ENCODE measurements around the gene DOCK6.
"Not testable (repeated sequence)": the region's sequence is repeated elsewhere in the genome, so short reads cannot be mapped to it uniquely, and the experiment has no call there.

Gene DOCK6

GRCh38 chr19:11168568-11168967 lies 93.8 kb downstream of the DOCK6 start:
- DNase-seq, result no peak

GRCh38 chr19:11166281-11167142 lies 95.8 kb downstream of the DOCK6 start:
- DNase-seq, result no peak

GRCh38 chr19:11165486-11166030 lies 96.8 kb downstream of the DOCK6 start:
- DNase-seq, result no peak

GRCh38 chr19:11164879-11165406 lies 97.4 kb downstream of the DOCK6 start:
- no peak for DNase-seq

GRCh38 chr19:11164296-11164695 lies 98.0 kb downstream of the DOCK6 start:
- no peak for DNase-seq

GRCh38 chr19:11160440-11160768 lies 101.9 kb downstream of the DOCK6 start:
- not testable (repeated sequence) for DNase-seq

- DNase-seq, result no peak
Observed at GRCh38 chr19:11159598-11160439, 102.5 kb downstream of the DOCK6 start.

- peak; percentile 93 for DNase-seq
Observed at GRCh38 chr19:11155373-11156120, 106.8 kb downstream of the DOCK6 start, which contains the start of gene SPC24. SPC24 (minus strand) TSS chr19:11155782; CDS start chr19:11155776, 6 bp downstream.

GRCh38 chr19:11154683-11155047 lies 107.7 kb downstream of the DOCK6 start:
- DNase-seq, result no peak

- DNase-seq, result no peak
Observed at GRCh38 chr19:11152318-11153062, 109.8 kb downstream of the DOCK6 start.

GRCh38 chr19:11151181-11151580 lies 111.1 kb downstream of the DOCK6 start:
- no peak for DNase-seq
